GM12878 (cell line): ENCODE results near the gene SF3B2. TPM values are rescaled to one million over a fixed set of nuclear protein-coding genes. Genes with fewer than 3 reads are reported as not detected.

ENCODE experiments used
- ATAC-seq: fragments of 200-7000 bp; cut with Tn5 transposase; 3 replicates; pipeline ENCODE4 v1.9.1; 2020; ENCODE audit warnings: mild to moderate bottlenecking, moderate library complexity
- BruUV-seq: library from RNA; stranded (reverse); fragments of 400-500 nt; replicated peaks from 2 replicates; lab custom pipeline; 2021; lab: Mats Ljungman, UMichigan
- CTCF ChIA-PET: fragments of 300-600 bp; sonication (Branson Sonifier 250); formaldehyde crosslinking; extraction: SDS; loops from one replicate; lab custom pipeline; 2021; ENCODE audit warnings: inconsistent platforms; lab: Yijun Ruan, JAX
- POLR2A ChIA-PET: fragments of 350-600 bp; formaldehyde crosslinking; extraction: SDS; loops from one replicate; lab custom pipeline; 2021; ENCODE audit warnings: inconsistent platforms; lab: Charles Lee
- RAD21 ChIA-PET: fragments of 300-600 bp; sonication (Branson Sonifier 250); formaldehyde crosslinking; loops from one replicate; lab custom pipeline; 2023; ENCODE audit warnings: antibody characterized with exemption; ENCODE audit not compliant: unreplicated experiment; lab: Charles Lee
- SMC1A ChIA-PET: fragments of 300-600 bp; sonication (Branson Sonifier 250); formaldehyde crosslinking; loops from one replicate; lab custom pipeline; 2023; ENCODE audit not compliant: unreplicated experiment, uncharacterized antibody; lab: Charles Lee
- DNase-seq: peaks from one replicate; pipeline ENCODE4 v3.0.0-alpha.2; 2011; ENCODE audit warnings: low read depth, low spot score
- FAIRE-seq: peaks from 3 replicates; lab custom pipeline; 2011; peaks lifted over from hg19 to GRCh38; lab: Jason Lieb, UNC
- H2AFZ ChIP-seq: 2 replicates; pipeline ENCODE4 v1.6.0; 2011; ENCODE audit warnings: low read depth, low read length, control low read depth; ENCODE audit not compliant: control insufficient read depth
- H3K27ac ChIP-seq: 2 replicates; pipeline ENCODE4 v1.5.1; 2011; ENCODE audit warnings: control low read depth; ENCODE audit not compliant: control insufficient read depth, insufficient read depth
- H3K27me3 ChIP-seq, 2 experiments: replicated peaks in 1 of 2; 2 replicates each; pipeline versions ENCODE4 v1.6.0 to v1.6.1; 2011; ENCODE audit warnings: low read length in 1 of 2; ENCODE audit not compliant: control insufficient read depth in 2 of 2, insufficient read depth in 2 of 2
- H3K36me3 ChIP-seq, 2 experiments: 2 replicates each; pipeline ENCODE4 v1.5.1; 2011; ENCODE audit warnings: low read length in 1 of 2; ENCODE audit not compliant: control insufficient read depth in 2 of 2, insufficient read depth in 2 of 2
- H3K4me1 ChIP-seq: 2 replicates; pipeline ENCODE4 v1.6.1; 2011; ENCODE audit warnings: mild to moderate bottlenecking, low read length, moderate library complexity, mixed read lengths; ENCODE audit not compliant: control insufficient read depth, insufficient read depth
- H3K4me2 ChIP-seq: 2 replicates; pipeline ENCODE4 v1.6.0; 2011; ENCODE audit warnings: control low read depth; ENCODE audit not compliant: control insufficient read depth, insufficient read depth
- H3K4me3 ChIP-seq: fragments of 200-600 bp; sonication (generic); 2 replicates; pipeline ENCODE4 v1.5.1; 2016
- H3K79me2 ChIP-seq: 2 replicates; pipeline ENCODE4 v1.6.0; 2011; ENCODE audit warnings: low read length; ENCODE audit not compliant: control insufficient read depth, insufficient read depth
- H3K9ac ChIP-seq: 2 replicates; pipeline ENCODE4 v1.8.0; 2011; ENCODE audit warnings: low read length, control low read depth, mixed read lengths; ENCODE audit not compliant: control insufficient read depth, insufficient read depth
- H3K9me3 ChIP-seq: replicated peaks from 3 replicates; pipeline ENCODE4 v1.5.1; 2011; ENCODE audit warnings: mild to moderate bottlenecking, low read length; ENCODE audit not compliant: control insufficient read depth, insufficient read depth
- H4K20me1 ChIP-seq: 2 replicates; pipeline ENCODE4 v1.6.0; 2011; ENCODE audit not compliant: control insufficient read depth, insufficient read depth
- CBX5 ChIP-seq: sonication (generic); IDR thresholded peaks from 2 replicates; pipeline ENCODE4 v1.6.1; 2016; ENCODE audit warnings: low read depth, moderate library complexity, mild to moderate bottlenecking, inconsistent platforms
- CHD2 ChIP-seq: IDR thresholded peaks from 2 replicates; pipeline ENCODE4 v1.6.1; 2011; ENCODE audit warnings: low read depth, low read length, improper control_type of control experiment, borderline replicate concordance
- E2F4 ChIP-seq: IDR thresholded peaks from 2 replicates; pipeline ENCODE4 v1.6.1; 2012; ENCODE audit warnings: low read depth, low read length, improper control_type of control experiment
- FOS ChIP-seq: IDR thresholded peaks from 3 replicates; pipeline ENCODE4 v1.6.1; 2011; ENCODE audit warnings: borderline replicate concordance; ENCODE audit not compliant: insufficient read length; ENCODE audit errors: extremely low read depth
- HCFC1 ChIP-seq: fragments of 150-350 bp; IDR thresholded peaks from 2 replicates; pipeline ENCODE4 v1.6.1; 2014; ENCODE audit warnings: low read length
- HDGF ChIP-seq: fragments of 450-650 bp; IDR thresholded peaks from 2 replicates; pipeline ENCODE4 v1.6.1; 2016; ENCODE audit warnings: antibody characterized with exemption
- NFXL1 ChIP-seq: fragments of 450-650 bp; IDR thresholded peaks from 2 replicates; pipeline ENCODE4 v1.6.1; 2017; ENCODE audit warnings: antibody characterized with exemption, mild to moderate bottlenecking, borderline replicate concordance
- NFYB ChIP-seq: IDR thresholded peaks from 2 replicates; pipeline ENCODE4 v1.6.1; 2011; ENCODE audit warnings: low read depth, mild to moderate bottlenecking, low read length, improper control_type of control experiment, moderate library complexity; ENCODE audit not compliant: insufficient read depth
- NR2C2 ChIP-seq: IDR thresholded peaks from 2 replicates; pipeline ENCODE4 v1.6.1; 2011; ENCODE audit warnings: borderline replicate concordance, low read depth; ENCODE audit not compliant: control insufficient read depth, insufficient read length
- PAX8 ChIP-seq: fragments of 450-650 bp; IDR thresholded peaks from 2 replicates; pipeline ENCODE4 v1.6.1; 2017; ENCODE audit warnings: mild to moderate bottlenecking, moderate library complexity
- POLR2AphosphoS2 ChIP-seq: IDR thresholded peaks from 2 replicates; pipeline ENCODE4 v1.6.1; 2011; ENCODE audit warnings: low read depth, mild to moderate bottlenecking, low read length, improper control_type of control experiment, moderate library complexity
- SMAD5 ChIP-seq: IDR thresholded peaks from 2 replicates; pipeline ENCODE4 v1.6.1; 2016; ENCODE audit warnings: antibody characterized with exemption, low read depth
- SREBF2 ChIP-seq: IDR thresholded peaks from 2 replicates; pipeline ENCODE4 v1.6.1; 2012; ENCODE audit warnings: mild to moderate bottlenecking, low read length
- TAF1 ChIP-seq: IDR thresholded peaks from 2 replicates; pipeline ENCODE4 v1.6.1; 2011; ENCODE audit warnings: mild to moderate bottlenecking, low read depth, low read length, borderline replicate concordance
- WRNIP1 ChIP-seq: IDR thresholded peaks from 2 replicates; pipeline ENCODE4 v1.6.1; 2011; ENCODE audit warnings: low read depth, low read length, improper control_type of control experiment, borderline replicate concordance
- ZNF24 ChIP-seq: fragments of 450-650 bp; IDR thresholded peaks from 2 replicates; pipeline ENCODE4 v1.6.1; 2017; ENCODE audit warnings: antibody characterized with exemption, mild to moderate bottlenecking
- ZNF622 ChIP-seq: fragments of 450-650 bp; IDR thresholded peaks from 2 replicates; pipeline ENCODE4 v1.6.1; 2017; ENCODE audit warnings: mild to moderate bottlenecking, inconsistent platforms
- ZSCAN29 ChIP-seq: fragments of 450-650 bp; IDR thresholded peaks from 2 replicates; pipeline ENCODE4 v1.6.1; 2017; ENCODE audit warnings: mild to moderate bottlenecking, moderate library complexity
- WGBS: methylation state at CpG from one replicate; pipeline ENCODE4 v1.1.6; 2016; ENCODE audit warnings: low lambda C conversion rate; ENCODE audit not compliant: insufficient replicate concordance, insufficient coverage; ENCODE audit errors: missing lambda C conversion rate; 5-methylcytosine and 5-hydroxymethylcytosine counted together
- in situ Hi-C: fragments of 300-500 bp; cut with MboI; formaldehyde crosslinking; loops from 9 replicates; pipeline ENCODE4 v1.14.3; 2018; ENCODE audit warnings: mixed read lengths
- intact Hi-C: fragments of 100-400 bp; cut with micrococcal nuclease; formaldehyde crosslinking; loops from one replicate; pipeline ENCODE4 v1.14.2; 2022; ENCODE audit not compliant: unreplicated experiment
- polyA plus RNA-seq, 11 experiments: library from polyadenylated mRNA; depleted of rRNA in 4 of 11; unstranded in 6 of 11; stranded (reverse) in 5 of 11; fragments of >200 nt; fragmentation: Nextera tagmentation in 4 of 11; fragmentation: Illumina TruSeq in 1 of 11; extraction: Ambion mirVana in 4 of 11; extraction: Trizol in 1 of 11; gene quantifications; 1 replicate in 1 of 11; 2 replicates in 10 of 11; pipeline versions ENCODE4 v1.2.1 to v1.2.3, GENCODE V29; 2011 to 2016; ENCODE audit warnings: inconsistent platforms in 2 of 11, missing spikeins in 2 of 11, low read depth in 1 of 11
- total RNA-seq, 4 experiments: library from RNA; depleted of rRNA in 3 of 4; stranded (reverse); fragments of >200 nt in 3 of 4; fragmentation: Illumina TruSeq in 1 of 4; extraction: Trizol in 1 of 4; gene quantifications; 2 replicates each; pipeline versions ENCODE4 v1.2.1 to v1.2.3, GENCODE V29; 2013 to 2021
- TF ChIP-seq, protein P1 (sequence below): IDR thresholded peaks from 2 replicates; pipeline ENCODE4 v1.6.1; 2011; ENCODE audit warnings: borderline replicate concordance, low read depth, mild to moderate bottlenecking, moderate library complexity, low read length; ENCODE audit not compliant: insufficient read depth, poor library complexity, severe bottlenecking

The SF3B2 gene
- total and polyA plus RNA-seq, 10 of the 15 experiments (the other 5 are each of a cell fraction or from before 2014, with no cell fraction given) = 56.3 to 245 (median 144) TPM

- Histone ChIP-seq H3K27ac (peak overlapping the region; percentile 88), H3K9ac (peak overlapping the region; percentile 44; the same call in 1 of the 2 replicates), H4K20me1 (no peaks in the 10 kb centered on the region), H2AFZ (no peak overlapping the region), H3K4me3 (peak overlapping the region; percentile 45), H3K27me3 (no peaks in the 10 kb centered on the region), H3K36me3 (no peaks in the 10 kb centered on the region; a peak in 1 of 4 replicates), H3K4me1 (peaks cover 72% of the 10 kb centered on the region), H3K79me2 (peaks cover 65% of the 10 kb centered on the region), H3K9me3 (no peaks in the 10 kb centered on the region), H3K4me2 (peak overlapping the region; percentile 98)
- ATAC-seq (peak; percentile 77), FAIRE-seq (no peak), DNase-seq (no peak)
- in situ Hi-C loops = no loop called here
- ChIA-PET POLR2A (interaction anchor here (1.1 to 10.3 kb wide), 7 partner anchors 12 to 60 kb away, joined by 4 to 91 read pairs (median 9); partner anchors contain the start of genes PACS1 and SF3B2), CTCF (interaction anchor here (0.8 to 12.2 kb wide), 7 partner anchors 12 to 229 kb away, joined by 3 to 109 read pairs (median 7); partner anchors contain the start of gene PACS1), SMC1A (interaction anchor here (1.0 to 14.6 kb wide), 7 partner anchors 9 to 39 kb away, joined by 3 to 265 read pairs (median 15); partner anchors contain the start of gene PACS1), RAD21 (interaction anchor here (0.8 to 5.8 kb wide), 7 partner anchors 13 to 109 kb away, joined by 3 to 78 read pairs (median 7); partner anchors contain the start of gene PACS1)
- intact Hi-C loops = loop anchor here (1.0 to 2.0 kb wide), 2 partner anchors 24 to 43 kb away; partner anchors contain the start of gene PACS1
- 1% methylated on average over 3 of the region's 3 CpGs for WGBS
- BruUV-seq = no TSS peak
- TF ChIP-seq ZNF24 = 0 out of 2 replicates have a peak, but pooled peaks have one; percentile 74
- TF ChIP-seq HCFC1 = no peak
- TF ChIP-seq, protein P1, sequence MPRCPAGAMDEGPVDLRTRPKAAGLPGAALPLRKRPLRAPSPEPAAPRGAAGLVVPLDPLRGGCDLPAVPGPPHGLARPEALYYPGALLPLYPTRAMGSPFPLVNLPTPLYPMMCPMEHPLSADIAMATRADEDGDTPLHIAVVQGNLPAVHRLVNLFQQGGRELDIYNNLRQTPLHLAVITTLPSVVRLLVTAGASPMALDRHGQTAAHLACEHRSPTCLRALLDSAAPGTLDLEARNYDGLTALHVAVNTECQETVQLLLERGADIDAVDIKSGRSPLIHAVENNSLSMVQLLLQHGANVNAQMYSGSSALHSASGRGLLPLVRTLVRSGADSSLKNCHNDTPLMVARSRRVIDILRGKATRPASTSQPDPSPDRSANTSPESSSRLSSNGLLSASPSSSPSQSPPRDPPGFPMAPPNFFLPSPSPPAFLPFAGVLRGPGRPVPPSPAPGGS = no peak
- TF ChIP-seq SREBF2 = no peak
- TF ChIP-seq WRNIP1 = no peak
- TF ChIP-seq NR2C2 = no peak
- no peak for TF ChIP-seq E2F4
- no peak for TF ChIP-seq TAF1
- no peak for TF ChIP-seq PAX8
- TF ChIP-seq POLR2AphosphoS2 = no peak
- no peak for TF ChIP-seq CBX5
- no peak for TF ChIP-seq NFYB
- no peak for TF ChIP-seq NFXL1
- no peak for TF ChIP-seq ZNF622
- 0 out of 2 replicates have a peak, but pooled peaks have one; percentile 29 for TF ChIP-seq CHD2
- no peak for TF ChIP-seq SMAD5
- no peak for TF ChIP-seq FOS
- no peak for TF ChIP-seq HDGF
- TF ChIP-seq ZSCAN29 = no peak
These were observed 60.7 kb downstream of the SF3B2 start for GRCh38 chr11:66112601-66113499.
